Measurements from ENCODE around the gene ITGA2. TPM values are rescaled to one million over a fixed set of nuclear protein-coding genes. Genes with fewer than 3 reads are reported as not detected.
A peak's percentile ranks its signal among the peaks of the same experiment; 100 is the strongest.

The ITGA2 gene
- total and polyA plus RNA-seq, 2 experiments from 2014 or later, result 2.5 to 10.2 TPM

DNA sequence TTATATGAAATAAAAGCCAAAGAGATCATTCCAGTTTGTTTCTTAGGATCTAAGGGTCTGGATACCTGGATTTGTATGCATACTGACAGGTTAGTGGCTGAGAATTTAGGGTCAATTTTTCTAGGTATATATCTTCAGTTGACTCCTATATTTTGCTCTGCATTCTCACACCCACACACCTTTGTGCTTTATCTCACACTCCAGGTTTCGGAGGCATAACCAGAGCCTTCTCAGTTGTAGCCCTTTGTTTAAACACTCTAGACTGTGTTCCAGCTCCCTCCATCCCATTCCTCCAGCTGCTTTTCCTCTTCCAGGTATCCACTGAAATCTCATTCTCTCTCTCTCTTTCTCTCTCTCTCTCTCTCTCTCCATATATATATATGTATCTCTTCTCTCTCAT, 131.0 kb downstream of the ITGA2 start:
- Histone ChIP-seq H3K4me1 (ENCODE audit: insufficient read depth) (no peaks in the 10 kb centered on the region), H3K79me2 (no peaks in the 10 kb centered on the region), H3K4me3 (no peak overlapping the region), H4K20me1 (ENCODE audit: insufficient read depth, poor library complexity, severe bottlenecking) (no peaks in the 10 kb centered on the region), H2AFZ (no peak overlapping the region), H3K36me3 (replicated peaks; ENCODE audit: insufficient read depth, low read depth) (no peaks in the 10 kb centered on the region), H3K9me2 (replicated peaks; ENCODE audit: insufficient read depth) (no peaks in the 10 kb centered on the region), H3K27ac (no peak overlapping the region), H3K27me3 (no peaks in the 10 kb centered on the region), H3K9me3 (ENCODE audit: low read depth) (no peaks in the 10 kb centered on the region), H3K4me2 (no peak overlapping the region)
- TF ChIP-seq EZH2phosphoT487 (IDR thresholded peaks at IDR 0.05; ENCODE audit: low read depth, severe bottlenecking, unreplicated experiment) (no peak), EZH2 (IDR thresholded peaks at IDR 0.05; ENCODE audit: borderline replicate concordance) (no peak)
- TF ChIP-seq, protein P1, sequence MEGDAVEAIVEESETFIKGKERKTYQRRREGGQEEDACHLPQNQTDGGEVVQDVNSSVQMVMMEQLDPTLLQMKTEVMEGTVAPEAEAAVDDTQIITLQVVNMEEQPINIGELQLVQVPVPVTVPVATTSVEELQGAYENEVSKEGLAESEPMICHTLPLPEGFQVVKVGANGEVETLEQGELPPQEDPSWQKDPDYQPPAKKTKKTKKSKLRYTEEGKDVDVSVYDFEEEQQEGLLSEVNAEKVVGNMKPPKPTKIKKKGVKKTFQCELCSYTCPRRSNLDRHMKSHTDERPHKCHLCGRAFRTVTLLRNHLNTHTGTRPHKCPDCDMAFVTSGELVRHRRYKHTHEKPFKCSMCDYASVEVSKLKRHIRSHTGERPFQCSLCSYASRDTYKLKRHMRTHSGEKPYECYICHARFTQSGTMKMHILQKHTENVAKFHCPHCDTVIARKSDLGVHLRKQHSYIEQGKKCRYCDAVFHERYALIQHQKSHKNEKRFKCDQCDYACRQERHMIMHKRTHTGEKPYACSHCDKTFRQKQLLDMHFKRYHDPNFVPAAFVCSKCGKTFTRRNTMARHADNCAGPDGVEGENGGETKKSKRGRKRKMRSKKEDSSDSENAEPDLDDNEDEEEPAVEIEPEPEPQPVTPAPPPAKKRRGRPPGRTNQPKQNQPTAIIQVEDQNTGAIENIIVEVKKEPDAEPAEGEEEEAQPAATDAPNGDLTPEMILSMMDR (IDR thresholded peaks at IDR 0.05; ENCODE audit: poor library complexity), result no peak
- WGBS (ENCODE audit: low lambda C conversion rate, missing lambda C conversion rate), result 91% methylated on average over 1 of the region's 1 CpG
- no peak for DNase-seq (ENCODE audit: low spot score)

DNA sequence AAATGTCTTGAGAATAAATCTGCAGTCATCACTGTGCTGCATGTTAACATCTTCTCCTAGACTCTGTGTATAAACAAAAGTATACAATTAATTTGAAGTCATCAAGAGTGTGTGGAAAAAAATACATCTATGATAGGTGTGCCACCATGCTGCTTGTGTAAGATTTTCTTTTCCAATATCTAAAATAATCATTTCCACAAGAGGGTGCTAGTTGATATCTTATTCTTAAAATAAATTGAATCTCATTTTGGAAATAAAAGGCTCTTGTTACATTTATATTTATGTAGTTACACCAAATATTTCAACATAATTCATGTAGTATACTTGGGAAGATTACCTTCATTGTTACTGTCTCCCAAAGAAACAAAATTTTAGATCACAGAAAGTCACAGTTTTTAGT, 134.6 kb downstream of the ITGA2 start:
- H4K20me1 ChIP-seq (ENCODE audit: insufficient read depth, poor library complexity, severe bottlenecking), result no peaks in the 10 kb centered on the region

DNA sequence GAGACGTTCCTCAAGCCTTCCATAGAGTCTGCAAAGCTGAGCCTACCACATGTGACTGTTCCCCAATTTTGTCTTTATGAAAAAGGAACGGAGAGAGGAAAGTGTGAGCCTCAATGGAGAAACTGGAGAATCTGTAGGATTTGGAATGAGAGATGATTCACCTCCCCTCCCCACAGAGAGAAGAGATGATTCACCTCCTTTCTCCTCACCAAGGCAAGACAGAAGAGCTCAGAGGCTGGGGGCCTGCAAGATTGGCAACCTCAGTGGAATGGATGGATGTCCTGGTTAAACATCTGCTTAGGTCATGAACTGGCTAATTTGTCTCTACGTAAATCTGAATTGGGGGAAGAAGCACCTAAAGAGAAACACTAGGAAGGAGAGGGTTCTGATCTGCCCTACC, 137.4 kb downstream of the ITGA2 start:
- no peaks in the 10 kb centered on the region for H3K9me3 ChIP-seq (ENCODE audit: low read depth)
- TF ChIP-seq, protein P1 (IDR thresholded peaks at IDR 0.05; ENCODE audit: poor library complexity), result no peak
- no peak for TF ChIP-seq EZH2phosphoT487 (IDR thresholded peaks at IDR 0.05; ENCODE audit: low read depth, severe bottlenecking, unreplicated experiment)
- TF ChIP-seq EZH2 (IDR thresholded peaks at IDR 0.05; ENCODE audit: borderline replicate concordance), result no peak
- DNase-seq (ENCODE audit: low spot score), result no peak
- 91% methylated on average over 3 of the region's 3 CpGs for WGBS (ENCODE audit: low lambda C conversion rate, missing lambda C conversion rate)
- no peaks in the 10 kb centered on the region for H3K4me1 ChIP-seq (ENCODE audit: insufficient read depth)
- no peaks in the 10 kb centered on the region for H3K9me2 ChIP-seq (replicated peaks; ENCODE audit: insufficient read depth)
- H3K4me3 ChIP-seq, result no peak overlapping the region
- no peak overlapping the region for H3K27ac ChIP-seq
- no peak overlapping the region for H2AFZ ChIP-seq
- no peak overlapping the region for H3K4me2 ChIP-seq
- no peaks in the 10 kb centered on the region for H4K20me1 ChIP-seq (ENCODE audit: insufficient read depth, poor library complexity, severe bottlenecking)
- H3K79me2 ChIP-seq, result no peaks in the 10 kb centered on the region
- H3K27me3 ChIP-seq, result no peaks in the 10 kb centered on the region
- H3K36me3 ChIP-seq (replicated peaks; ENCODE audit: insufficient read depth, low read depth), result no peaks in the 10 kb centered on the region

More for the DNA sequence above, 134.6 kb downstream of the ITGA2 start:
- Histone ChIP-seq H3K27ac (no peak overlapping the region), H3K79me2 (no peaks in the 10 kb centered on the region), H3K9me2 (replicated peaks; ENCODE audit: insufficient read depth) (no peaks in the 10 kb centered on the region), H2AFZ (no peak overlapping the region), H3K4me1 (ENCODE audit: insufficient read depth) (no peaks in the 10 kb centered on the region), H3K9me3 (ENCODE audit: low read depth) (no peaks in the 10 kb centered on the region), H3K27me3 (no peaks in the 10 kb centered on the region), H3K4me2 (no peak overlapping the region), H3K36me3 (replicated peaks; ENCODE audit: insufficient read depth, low read depth) (no peaks in the 10 kb centered on the region), H3K4me3 (no peak overlapping the region)
- DNase-seq (ENCODE audit: low spot score), result no peak
- no peak for TF ChIP-seq EZH2phosphoT487 (IDR thresholded peaks at IDR 0.05; ENCODE audit: low read depth, severe bottlenecking, unreplicated experiment)
- TF ChIP-seq, protein P1 (IDR thresholded peaks at IDR 0.05; ENCODE audit: poor library complexity), result peak; percentile 41

DNA sequence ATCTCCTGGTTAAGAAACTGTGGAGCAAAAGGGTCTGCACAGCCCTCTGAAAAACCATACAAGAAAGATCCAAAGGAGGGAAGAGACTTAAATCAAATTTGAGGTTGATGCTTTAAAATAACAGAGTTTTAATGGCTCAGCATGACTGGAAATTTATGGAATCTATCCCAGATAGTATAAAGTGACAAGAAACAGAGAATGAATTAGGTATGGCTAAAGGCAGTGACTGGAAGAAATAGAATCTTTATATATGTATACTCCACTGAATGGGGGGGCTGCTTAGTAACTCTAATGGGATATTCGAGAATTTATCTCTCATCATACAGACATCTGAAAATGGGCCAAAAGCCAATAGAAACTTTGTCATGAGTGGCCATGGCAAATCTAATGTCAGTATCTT, 138.0 kb downstream of the ITGA2 start:
- Histone ChIP-seq H3K9me3 (ENCODE audit: low read depth) (no peaks in the 10 kb centered on the region), H3K9me2 (replicated peaks; ENCODE audit: insufficient read depth) (no peaks in the 10 kb centered on the region), H3K4me3 (no peak overlapping the region), H3K4me2 (no peak overlapping the region), H2AFZ (no peak overlapping the region), H3K36me3 (replicated peaks; ENCODE audit: insufficient read depth, low read depth) (no peaks in the 10 kb centered on the region), H3K27ac (no peak overlapping the region), H3K27me3 (no peaks in the 10 kb centered on the region), H4K20me1 (ENCODE audit: insufficient read depth, poor library complexity, severe bottlenecking) (no peaks in the 10 kb centered on the region), H3K79me2 (no peaks in the 10 kb centered on the region), H3K4me1 (ENCODE audit: insufficient read depth) (no peaks in the 10 kb centered on the region)
- TF ChIP-seq, protein P1 (IDR thresholded peaks at IDR 0.05; ENCODE audit: poor library complexity), result no peak
- TF ChIP-seq EZH2 (IDR thresholded peaks at IDR 0.05; ENCODE audit: borderline replicate concordance), result no peak
- no peak for TF ChIP-seq EZH2phosphoT487 (IDR thresholded peaks at IDR 0.05; ENCODE audit: low read depth, severe bottlenecking, unreplicated experiment)
- 94% methylated on average over 1 of the region's 1 CpG for WGBS (ENCODE audit: low lambda C conversion rate, missing lambda C conversion rate)
- DNase-seq (ENCODE audit: low spot score), result no peak
